ENCODE measurements around the gene TDRD15.

- TF ChIP-seq POLR2A (IDR thresholded peaks at IDR 0.05) (no peak), CTCF (IDR thresholded peaks at IDR 0.05) (no peak)
Observed at GRCh38 chr2:21117688-21118087, 6.1 kb upstream of the TDRD15 start.
